Stimulated activated CD4-positive, alpha-beta T cell treated with anti-CD3 and anti-CD28 coated beads, Interleukin-4, amount 100 ng/mL, for 24 hours (primary cell): Measurements from ENCODE around the gene SEMA4B.
"Not testable (repeated sequence)": the region's sequence is repeated elsewhere in the genome, so short reads cannot be mapped to it uniquely, and the experiment has no call there.

Experiments
- DNase-seq: peaks from one replicate; pipeline ENCODE4 v3.0.0-alpha.2; 2020

Gene SEMA4B

DNA sequence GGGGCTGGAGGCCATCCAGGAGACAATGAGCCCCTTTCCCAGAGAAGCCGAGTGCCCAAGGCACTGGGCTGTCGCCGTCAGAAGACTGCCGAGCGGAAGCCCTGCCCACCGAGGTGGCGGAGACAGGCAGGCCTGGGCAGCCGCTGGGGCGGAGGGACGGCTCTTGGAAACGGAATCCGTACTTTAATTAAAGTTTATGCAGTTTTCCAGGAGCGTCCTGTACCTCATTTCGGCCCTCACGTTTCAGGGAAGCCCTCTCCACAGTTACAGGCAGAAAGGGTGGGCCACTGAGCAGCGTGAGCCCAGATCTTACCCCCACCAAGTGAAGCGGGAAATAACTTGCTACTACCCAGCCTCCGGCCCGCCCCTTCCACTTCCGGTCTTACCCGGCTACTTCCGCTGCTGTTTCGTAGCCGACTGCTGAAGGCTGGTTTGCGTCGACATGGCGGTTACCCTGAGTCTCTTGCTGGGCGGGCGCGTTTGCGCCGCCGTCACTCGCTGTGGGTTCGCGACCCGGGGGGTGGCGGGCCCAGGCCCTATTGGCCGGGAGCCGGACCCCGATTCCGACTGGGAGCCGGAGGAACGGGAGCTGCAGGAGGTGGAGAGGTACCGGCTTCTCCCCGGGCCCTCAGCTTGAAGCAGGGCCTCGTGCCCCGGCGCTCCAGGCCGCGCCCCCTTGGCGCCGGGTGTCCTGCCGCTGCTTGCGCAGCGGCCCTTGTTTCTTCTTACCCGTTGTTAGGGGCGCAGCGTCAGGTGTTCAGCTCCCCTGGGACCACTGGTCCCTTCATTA lies 64.3 kb downstream of the SEMA4B start, which contains the start of gene NGRN:
Gene NGRN, plus strand, starts transcription at position 402 of the 790 bp plus-strand sequence. Its CDS starts 41 bp downstream, at position 443.
- DNase-seq, result peak; percentile 93

DNA sequence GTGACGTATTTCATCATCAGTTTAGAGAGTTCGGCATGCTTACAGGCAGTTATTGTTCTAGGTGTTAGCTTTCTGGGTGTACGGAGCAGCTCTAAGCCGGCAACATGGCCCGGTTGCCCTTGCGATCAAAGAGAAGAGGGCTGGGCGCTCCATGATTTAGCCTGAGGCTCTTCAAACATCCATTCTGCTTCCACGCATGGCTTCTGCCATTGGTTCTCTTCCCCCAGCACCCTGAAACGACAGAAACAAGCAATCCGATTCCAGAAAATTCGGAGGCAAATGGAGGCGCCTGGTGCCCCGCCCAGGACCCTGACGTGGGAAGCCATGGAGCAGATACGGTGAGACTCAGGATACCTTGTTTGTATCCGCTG lies 64.9 kb downstream of the SEMA4B start:
- DNase-seq, result peak; percentile 46

DNA sequence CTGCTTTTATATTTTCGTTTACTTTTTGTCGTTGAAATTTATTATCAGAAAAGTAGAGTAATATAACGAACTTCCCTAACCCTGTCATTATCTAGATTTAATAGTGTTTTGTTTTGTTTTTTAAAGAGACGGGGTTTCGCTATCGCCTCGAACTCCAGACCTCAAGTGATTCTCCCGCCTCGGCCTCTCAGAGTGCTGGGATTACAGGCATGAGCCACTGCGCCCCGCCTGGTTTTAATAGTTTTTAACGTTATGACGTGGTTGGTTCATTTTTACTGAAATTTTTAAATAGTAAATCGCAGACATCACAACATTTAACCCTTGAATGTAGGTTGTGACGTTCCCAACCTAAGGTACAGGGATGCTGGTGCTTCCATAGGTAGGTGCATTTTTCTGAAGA lies 65.4 kb downstream of the SEMA4B start:
- peak; percentile 36 for DNase-seq

DNA sequence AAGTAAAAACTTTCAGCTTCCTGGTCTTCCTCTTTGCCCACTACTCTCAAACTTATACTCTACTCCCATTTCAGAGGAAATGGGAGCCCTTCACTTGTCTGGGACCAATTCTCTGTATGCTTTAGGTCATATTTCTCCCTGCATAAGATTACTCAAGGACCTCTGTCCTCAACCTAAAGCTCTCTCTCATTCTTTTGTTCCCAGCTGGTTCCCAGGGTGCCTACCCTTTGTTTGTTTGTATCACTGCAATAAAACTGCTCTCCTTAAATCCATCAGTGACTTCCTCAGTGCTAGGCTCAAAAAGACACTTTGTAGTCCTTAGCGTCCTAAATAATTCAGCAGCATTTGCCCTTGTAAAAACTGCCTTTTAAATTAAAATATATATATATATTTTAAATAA lies 67.3 kb downstream of the SEMA4B start:
- no peak for DNase-seq

DNA sequence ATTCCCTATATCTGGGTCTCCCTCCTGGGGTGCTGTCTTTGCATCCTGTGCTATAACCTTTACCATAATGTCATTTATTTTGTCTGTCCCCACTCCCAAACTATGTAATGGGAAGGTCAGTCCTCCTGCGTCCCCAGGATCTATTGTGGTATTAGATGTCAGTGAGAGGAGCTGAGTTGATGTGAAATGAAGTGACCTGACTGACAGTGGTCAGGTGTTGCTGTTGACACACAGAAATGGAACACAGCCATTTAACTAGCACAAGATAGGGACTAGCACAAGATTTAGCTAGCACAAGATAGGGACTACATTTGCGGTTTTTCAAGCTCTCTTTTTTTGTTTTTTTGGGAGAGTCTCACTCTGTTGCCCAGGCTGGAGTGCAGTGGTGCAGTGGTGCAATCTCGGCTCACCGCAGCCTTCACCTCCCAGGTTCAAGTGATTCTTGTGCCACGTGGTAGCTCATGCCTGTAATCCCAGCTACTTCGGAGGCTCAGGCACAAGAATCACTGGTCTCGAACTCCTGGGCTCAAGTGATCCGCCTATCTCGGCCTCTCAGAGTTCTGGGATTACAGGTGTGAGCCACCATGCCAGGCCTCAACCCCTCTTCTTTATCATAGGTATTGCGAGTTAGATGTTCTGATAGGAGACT lies 69.5 kb downstream of the SEMA4B start:
- no peak for DNase-seq

DNA sequence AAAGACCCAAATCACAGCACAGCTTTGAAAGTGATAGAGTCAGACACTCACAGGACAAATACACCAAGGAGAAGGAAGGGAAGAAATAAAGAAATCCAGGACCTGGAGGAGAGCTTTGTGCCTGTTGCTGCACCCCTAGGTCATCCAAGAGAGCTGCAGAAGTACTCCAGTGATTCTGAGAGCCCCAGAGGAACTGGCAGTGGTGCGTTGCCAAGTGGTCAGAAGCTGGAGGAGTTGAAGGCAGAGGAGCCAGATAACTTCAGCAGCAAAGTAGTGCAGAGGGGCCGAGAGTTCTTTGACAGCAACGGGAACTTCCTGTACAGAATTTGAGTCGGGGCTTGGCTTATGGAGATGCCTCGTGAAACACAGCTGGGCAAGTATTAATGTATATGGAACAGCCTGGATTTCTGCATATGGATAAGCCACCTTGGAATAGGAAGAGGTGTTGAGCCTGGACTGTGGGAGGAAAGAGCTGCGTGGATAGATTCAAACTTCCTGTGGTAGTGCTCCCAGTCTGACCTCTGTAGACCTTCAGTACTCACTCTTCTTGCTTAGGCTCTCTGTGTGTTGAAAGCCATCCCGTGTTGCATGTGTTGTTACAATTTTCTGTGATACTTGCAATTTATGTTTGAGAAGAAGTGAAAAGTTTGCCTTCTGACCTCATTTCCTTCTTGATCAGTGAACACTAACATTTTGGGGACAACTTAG lies 70.5 kb downstream of the SEMA4B start:
- no peak for DNase-seq

DNA sequence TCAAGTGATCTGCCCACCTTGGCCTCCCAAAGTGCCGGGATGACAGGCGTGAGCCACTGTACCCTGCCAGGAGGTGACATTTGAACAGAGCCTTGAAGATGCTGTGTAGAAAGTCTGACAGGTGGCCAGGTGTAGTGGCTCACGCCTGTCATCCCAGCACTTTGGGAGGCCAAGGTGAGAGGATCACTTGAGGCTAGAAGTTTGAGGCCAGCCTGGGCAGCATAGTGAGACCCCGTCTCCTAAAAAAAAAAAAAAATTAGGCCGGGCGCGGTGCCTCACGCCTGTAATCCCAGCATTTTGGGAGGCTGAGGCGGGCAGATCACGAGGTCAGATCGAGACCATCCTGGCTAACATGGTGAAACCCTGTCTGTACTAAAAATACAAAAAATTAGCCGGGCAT lies 77.3 kb downstream of the SEMA4B start:
- not testable (repeated sequence) for DNase-seq
